GM21515 (cell line): ENCODE results near the gene NDOR1.

ENCODE experiments used
- ATAC-seq: cut with Tn5 transposase; IDR thresholded peaks from one replicate; pipeline ENCODE4 v1.9.1; 2021; ENCODE audit not compliant: unreplicated experiment

The NDOR1 gene

GRCh38 chr9:137218754-137219271, 13.3 kb downstream of the NDOR1 start:
- no peak for ATAC-seq

GRCh38 chr9:137219757-137220316, 14.3 kb downstream of the NDOR1 start:
- ATAC-seq = no peak

GRCh38 chr9:137220317-137221094, 15.0 kb downstream of the NDOR1 start:
- no peak for ATAC-seq

GRCh38 chr9:137221095-137221505, 15.6 kb downstream of the NDOR1 start:
- ATAC-seq = no peak

GRCh38 chr9:137221506-137222111, 16.1 kb downstream of the NDOR1 start:
- ATAC-seq = no peak

- ATAC-seq = no peak
Measured at GRCh38 chr9:137222190-137223077, 16.9 kb downstream of the NDOR1 start, which contains the start of gene RNF208. Gene RNF208 (minus strand): TSS chr9:137222240. CDS start chr9:137221212, 1,028 bp downstream.

GRCh38 chr9:137223078-137223970, 17.8 kb downstream of the NDOR1 start:
- peak; percentile 63 for ATAC-seq

- no peak for ATAC-seq
Measured at GRCh38 chr9:137224830-137225694, 19.6 kb downstream of the NDOR1 start, which contains the start of gene CYSRT1. Gene CYSRT1 (plus strand): TSS chr9:137225174. CDS start chr9:137225622, 448 bp downstream.

GRCh38 chr9:137225699-137226331, 20.3 kb downstream of the NDOR1 start:
- ATAC-seq = no peak

GRCh38 chr9:137226338-137227053, 21.0 kb downstream of the NDOR1 start:
- ATAC-seq = no peak

- ATAC-seq = no peak
Measured at GRCh38 chr9:137227054-137227852, 21.8 kb downstream of the NDOR1 start, which contains the start of gene RNF224. Gene RNF224 (plus strand): TSS chr9:137227502. CDS start chr9:137228336, 834 bp downstream.

- ATAC-seq = no peak
Measured at GRCh38 chr9:137227853-137228505, 22.5 kb downstream of the NDOR1 start.

GRCh38 chr9:137228506-137228967, 23.0 kb downstream of the NDOR1 start:
- no peak for ATAC-seq

- no peak for ATAC-seq
Measured at GRCh38 chr9:137228968-137229896, 23.7 kb downstream of the NDOR1 start.
